IPS DF 6.9 (cell line): ENCODE data around the gene FICD.

ENCODE experiments used
- DNase-seq: peaks from one replicate; pipeline ENCODE4 v3.0.0-alpha.2; 2013; ENCODE audit warnings: low read depth, low spot score
- H3K27ac ChIP-seq: one replicate; pipeline ENCODE4 v1.5.1; 2013; ENCODE audit warnings: low read length, control low read depth
- H3K27me3 ChIP-seq: 2 replicates; pipeline ENCODE4 v1.6.1; 2013; ENCODE audit warnings: mild to moderate bottlenecking, low read length; ENCODE audit not compliant: control insufficient read depth, insufficient read depth
- H3K36me3 ChIP-seq: 2 replicates; pipeline ENCODE4 v1.6.1; 2013; ENCODE audit warnings: low read length; ENCODE audit not compliant: control insufficient read depth, insufficient read depth
- H3K4me1 ChIP-seq: 2 replicates; pipeline ENCODE4 v1.6.1; 2013; ENCODE audit warnings: low read length; ENCODE audit not compliant: control insufficient read depth, insufficient read depth
- H3K4me3 ChIP-seq: 2 replicates; pipeline ENCODE4 v1.5.1; 2013; ENCODE audit warnings: mild to moderate bottlenecking, low read length
- H3K9me3 ChIP-seq: 2 replicates; pipeline ENCODE4 v1.6.1; 2013; ENCODE audit warnings: low read length, inconsistent platforms; ENCODE audit not compliant: control insufficient read depth, insufficient read depth
- WGBS: extraction: QIAGEN DNeasy Blood & Tissue Kit; methylation state at CpG from one replicate; pipeline ENCODE4 v1.1.7; 2013; ENCODE audit warnings: mixed read lengths, missing lambda C conversion rate; ENCODE audit not compliant: insufficient read length, insufficient coverage; 5-methylcytosine and 5-hydroxymethylcytosine counted together

Gene FICD

DNA sequence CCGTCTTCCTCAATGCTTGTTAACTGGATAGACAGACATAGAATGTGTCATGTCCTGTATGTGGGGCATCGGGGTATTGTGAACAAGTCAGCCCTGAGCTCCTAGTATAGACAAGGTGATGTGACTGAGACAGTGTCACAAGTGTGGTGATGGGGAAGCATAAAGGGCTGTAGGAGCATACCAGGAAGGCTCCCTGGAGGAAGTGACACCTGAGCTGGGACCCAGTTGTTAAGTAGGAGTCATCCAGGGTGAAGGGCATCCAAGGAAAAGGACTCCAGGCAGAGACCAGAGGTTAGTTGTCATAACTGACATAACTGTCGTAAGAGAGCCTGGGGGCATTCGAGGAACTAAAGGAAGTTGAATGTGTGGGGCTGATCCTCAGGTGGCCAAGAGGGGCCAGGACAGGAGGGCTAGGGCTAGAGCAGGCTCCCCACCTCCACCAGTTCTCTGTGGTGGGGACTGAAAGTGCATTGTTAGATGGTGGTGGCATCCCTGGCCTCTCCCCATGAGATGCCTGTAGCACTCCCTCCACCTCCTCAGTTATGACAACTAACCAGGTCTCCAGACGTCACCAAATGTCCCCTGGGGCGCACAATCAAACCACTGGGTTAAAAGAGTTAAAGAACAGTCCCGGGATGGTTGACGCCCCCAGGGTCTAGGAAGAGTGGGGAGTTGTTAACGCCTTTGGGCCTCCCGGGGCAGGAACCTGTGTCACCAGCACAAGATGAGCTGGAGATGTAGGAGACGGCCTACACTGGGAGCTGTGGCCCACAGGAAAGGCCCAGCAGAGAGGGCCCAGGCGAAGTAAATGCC lies 2.4 kb downstream of the FICD start:
- H3K4me3 ChIP-seq, result no peak overlapping the region
- no peaks in the 10 kb centered on the region for H3K27me3 ChIP-seq
- DNase-seq, result no peak
- no peaks in the 10 kb centered on the region for H3K9me3 ChIP-seq
- H3K36me3 ChIP-seq, result peaks cover 31% of the 10 kb centered on the region
- no peak overlapping the region for H3K27ac ChIP-seq
- no CpG with 5 or more reads among the region's 12 CpGs for WGBS
- no peaks in the 10 kb centered on the region for H3K4me1 ChIP-seq

DNA sequence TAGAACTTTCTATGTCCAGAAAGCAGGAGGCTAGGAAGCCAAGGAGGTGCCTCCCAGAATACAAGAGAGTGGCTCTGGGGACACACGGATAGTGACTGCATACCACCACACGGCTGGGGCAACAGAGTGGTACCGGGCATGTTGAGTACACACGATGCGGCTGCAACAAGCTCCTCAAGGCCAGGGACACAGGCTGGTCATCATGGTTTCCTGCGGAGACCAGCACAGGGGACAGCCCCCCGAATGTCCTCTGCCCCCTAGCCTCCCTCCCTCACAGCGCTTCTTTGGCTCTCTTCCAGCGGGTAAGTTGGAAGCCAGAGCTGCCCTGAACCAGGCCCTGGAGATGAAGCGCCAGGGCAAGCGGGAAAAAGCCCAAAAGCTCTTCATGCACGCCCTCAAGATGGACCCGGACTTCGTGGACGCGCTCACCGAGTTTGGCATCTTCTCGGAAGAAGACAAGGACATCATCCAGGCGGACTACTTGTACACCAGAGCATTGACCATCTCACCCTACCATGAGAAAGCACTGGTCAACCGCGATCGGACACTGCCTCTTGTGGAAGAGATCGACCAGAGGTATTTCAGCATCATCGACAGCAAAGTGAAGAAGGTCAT lies 3.1 kb downstream of the FICD start:
- Histone ChIP-seq H3K4me3 (no peak overlapping the region), H3K27me3 (no peaks in the 10 kb centered on the region), H3K9me3 (no peaks in the 10 kb centered on the region), H3K27ac (no peak overlapping the region), H3K36me3 (peaks cover 34% of the 10 kb centered on the region), H3K4me1 (no peaks in the 10 kb centered on the region)
- no CpG with 5 or more reads among the region's 24 CpGs for WGBS
- DNase-seq, result no peak

DNA sequence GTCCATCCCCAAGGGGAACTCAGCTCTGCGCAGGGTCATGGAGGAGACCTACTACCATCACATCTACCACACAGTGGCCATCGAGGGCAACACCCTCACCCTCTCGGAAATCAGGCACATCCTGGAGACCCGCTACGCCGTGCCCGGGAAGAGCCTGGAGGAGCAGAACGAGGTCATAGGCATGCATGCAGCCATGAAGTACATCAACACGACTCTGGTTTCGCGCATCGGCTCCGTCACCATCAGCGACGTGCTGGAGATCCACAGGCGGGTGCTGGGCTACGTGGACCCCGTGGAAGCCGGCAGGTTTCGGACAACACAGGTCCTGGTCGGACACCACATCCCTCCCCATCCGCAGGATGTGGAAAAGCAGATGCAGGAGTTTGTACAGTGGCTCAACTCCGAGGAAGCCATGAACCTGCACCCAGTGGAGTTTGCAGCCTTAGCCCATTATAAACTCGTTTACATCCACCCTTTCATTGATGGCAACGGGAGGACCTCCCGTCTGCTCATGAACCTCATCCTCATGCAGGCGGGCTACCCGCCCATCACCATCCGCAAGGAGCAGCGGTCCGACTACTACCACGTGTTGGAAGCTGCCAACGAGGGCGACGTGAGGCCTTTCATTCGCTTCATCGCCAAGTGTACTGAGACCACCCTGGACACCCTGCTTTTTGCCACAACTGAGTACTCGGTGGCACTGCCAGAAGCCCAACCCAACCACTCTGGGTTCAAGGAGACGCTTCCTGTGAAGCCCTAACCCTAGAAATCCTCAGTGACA lies 3.8 kb downstream of the FICD start:
- Histone ChIP-seq H3K9me3 (no peaks in the 10 kb centered on the region), H3K4me1 (no peaks in the 10 kb centered on the region), H3K36me3 (peaks cover 40% of the 10 kb centered on the region), H3K4me3 (no peak overlapping the region), H3K27me3 (no peaks in the 10 kb centered on the region), H3K27ac (no peak overlapping the region)
- DNase-seq, result no peak
- no CpG with 5 or more reads among the region's 39 CpGs for WGBS

DNA sequence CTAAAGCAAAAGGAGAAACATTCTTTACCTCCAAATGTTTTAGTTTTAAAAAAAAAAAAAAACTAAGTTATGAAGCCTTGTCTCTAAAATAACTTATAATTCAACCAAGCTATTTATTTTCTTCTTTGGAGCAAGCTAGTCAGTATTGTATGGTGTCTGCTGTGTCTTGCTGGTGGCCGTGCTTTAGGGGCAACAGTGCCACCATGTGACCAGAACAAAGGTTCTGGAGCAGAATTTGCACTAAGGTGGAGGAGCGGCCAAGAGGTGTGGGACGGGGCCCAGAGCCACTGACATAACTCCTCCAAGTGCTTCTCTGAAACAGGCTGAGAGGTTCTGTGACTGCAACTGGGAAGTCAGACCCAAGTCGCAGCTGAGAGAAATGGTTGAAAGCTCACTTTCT lies 4.5 kb downstream of the FICD start:
- no peaks in the 10 kb centered on the region for H3K27me3 ChIP-seq
- no peaks in the 10 kb centered on the region for H3K4me1 ChIP-seq
- no peak overlapping the region for H3K4me3 ChIP-seq
- no peak overlapping the region for H3K27ac ChIP-seq
- WGBS, result no CpG with 5 or more reads among the region's 4 CpGs
- H3K9me3 ChIP-seq, result no peaks in the 10 kb centered on the region
- peaks cover 47% of the 10 kb centered on the region for H3K36me3 ChIP-seq
- DNase-seq, result no peak

DNA sequence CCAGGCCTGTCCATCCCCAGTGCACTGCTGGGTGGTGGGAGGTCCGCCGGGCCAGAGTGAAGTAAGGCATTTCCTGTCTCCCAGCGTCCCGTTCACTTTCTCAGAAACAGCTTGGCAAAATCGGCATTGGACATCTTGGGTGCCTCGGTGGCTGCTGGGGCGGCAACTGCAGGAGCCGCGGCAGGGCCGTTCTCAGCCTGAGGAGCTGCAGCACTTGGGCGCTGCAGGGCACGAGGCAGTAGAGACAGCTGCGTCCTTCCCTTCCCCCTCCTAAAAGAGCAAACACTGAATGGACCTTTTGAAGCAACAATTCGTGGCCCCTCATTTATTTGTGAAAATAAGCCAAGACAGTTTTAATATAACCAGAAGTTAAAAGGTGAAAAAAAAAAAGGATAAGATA lies 8.3 kb downstream of the FICD start:
- no peak overlapping the region for H3K27ac ChIP-seq
- no CpG with 5 or more reads among the region's 14 CpGs for WGBS
- H3K27me3 ChIP-seq, result no peaks in the 10 kb centered on the region
- H3K4me1 ChIP-seq, result no peaks in the 10 kb centered on the region
- DNase-seq, result no peak
- peaks cover 74% of the 10 kb centered on the region for H3K36me3 ChIP-seq
- H3K4me3 ChIP-seq, result no peak overlapping the region
- no peaks in the 10 kb centered on the region for H3K9me3 ChIP-seq

DNA sequence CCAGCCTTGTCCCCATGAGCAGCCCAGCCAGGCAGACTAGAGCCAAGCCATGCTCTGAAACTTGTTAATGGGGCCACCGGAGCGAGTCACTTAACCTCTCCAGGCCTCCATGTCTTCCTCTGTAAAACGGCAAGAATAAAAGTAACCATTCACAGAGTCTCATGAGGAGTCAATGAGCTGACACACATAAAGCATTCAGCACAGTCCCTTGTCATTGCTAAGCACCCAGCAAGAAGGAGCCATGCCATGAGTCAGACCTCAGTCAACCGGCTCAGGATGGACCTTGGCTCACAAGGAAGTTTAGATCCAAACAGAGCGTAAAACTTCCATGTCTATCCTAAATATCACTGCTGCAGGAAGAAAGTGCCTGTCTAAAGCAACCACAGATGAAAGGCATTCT lies 10.6 kb downstream of the FICD start:
- Histone ChIP-seq H3K9me3 (no peaks in the 10 kb centered on the region), H3K4me1 (no peaks in the 10 kb centered on the region), H3K4me3 (no peak overlapping the region), H3K27me3 (no peaks in the 10 kb centered on the region), H3K36me3 (peaks cover 72% of the 10 kb centered on the region), H3K27ac (no peak overlapping the region)
- no CpG with 5 or more reads among the region's 5 CpGs for WGBS
- no peak for DNase-seq

DNA sequence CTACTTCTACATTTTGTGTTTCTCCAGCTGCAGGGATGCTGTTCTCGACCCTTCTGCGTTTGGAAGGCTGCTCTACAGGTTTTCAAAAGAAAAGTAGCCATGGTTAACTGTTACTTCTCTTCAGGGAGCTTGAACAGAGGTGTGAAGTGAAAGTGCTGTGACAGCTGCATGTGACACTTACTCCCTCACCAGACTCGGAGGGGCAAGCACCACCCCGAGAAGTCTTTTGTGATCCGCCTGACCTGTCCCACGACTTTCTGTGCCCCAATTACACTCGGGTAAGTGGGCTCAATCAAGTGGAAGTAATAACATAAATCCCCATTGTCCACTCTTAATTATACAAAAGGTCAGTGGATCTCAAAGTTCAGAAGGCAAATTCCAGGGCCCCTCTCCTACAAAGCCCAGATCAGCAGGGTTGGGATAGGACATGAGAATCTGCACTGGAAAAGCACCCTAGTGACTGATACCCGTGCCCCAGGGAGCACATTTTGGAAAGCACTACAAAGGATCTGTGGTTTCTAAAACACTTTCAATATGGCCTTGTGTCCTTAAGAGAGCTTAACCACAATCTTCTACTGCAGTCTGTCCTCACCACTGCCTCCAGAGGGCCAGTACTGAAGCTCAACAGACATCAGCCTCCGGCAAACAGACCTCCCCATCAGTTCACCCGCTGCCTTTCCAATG lies 11.5 kb downstream of the FICD start:
- no CpG with 5 or more reads among the region's 10 CpGs for WGBS
- Histone ChIP-seq H3K4me1 (no peaks in the 10 kb centered on the region), H3K36me3 (peaks cover 66% of the 10 kb centered on the region), H3K27ac (no peak overlapping the region), H3K27me3 (no peaks in the 10 kb centered on the region), H3K4me3 (no peak overlapping the region), H3K9me3 (no peaks in the 10 kb centered on the region)
- no peak for DNase-seq

DNA sequence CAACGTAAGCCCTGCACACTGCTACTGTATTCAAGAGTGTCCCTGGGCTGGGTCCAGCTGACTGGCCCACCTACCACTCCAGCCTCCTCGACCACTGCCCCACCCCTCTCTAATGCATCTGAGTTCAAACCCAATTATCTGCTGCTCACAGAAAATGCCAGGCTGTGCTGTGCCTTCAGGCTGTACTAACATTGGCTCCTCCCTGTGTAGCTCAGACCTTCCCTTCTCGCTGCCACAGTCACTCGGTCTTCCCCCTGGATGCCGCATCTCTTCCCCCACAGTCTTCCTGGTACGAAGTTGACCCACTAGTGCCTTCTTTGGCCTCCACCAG lies 12.1 kb downstream of the FICD start:
- Histone ChIP-seq H3K4me3 (no peak overlapping the region), H3K9me3 (no peaks in the 10 kb centered on the region), H3K27ac (no peak overlapping the region), H3K36me3 (peaks cover 67% of the 10 kb centered on the region), H3K4me1 (no peaks in the 10 kb centered on the region), H3K27me3 (no peaks in the 10 kb centered on the region)
- WGBS, result no CpG with 5 or more reads among the region's 6 CpGs
- no peak for DNase-seq

DNA sequence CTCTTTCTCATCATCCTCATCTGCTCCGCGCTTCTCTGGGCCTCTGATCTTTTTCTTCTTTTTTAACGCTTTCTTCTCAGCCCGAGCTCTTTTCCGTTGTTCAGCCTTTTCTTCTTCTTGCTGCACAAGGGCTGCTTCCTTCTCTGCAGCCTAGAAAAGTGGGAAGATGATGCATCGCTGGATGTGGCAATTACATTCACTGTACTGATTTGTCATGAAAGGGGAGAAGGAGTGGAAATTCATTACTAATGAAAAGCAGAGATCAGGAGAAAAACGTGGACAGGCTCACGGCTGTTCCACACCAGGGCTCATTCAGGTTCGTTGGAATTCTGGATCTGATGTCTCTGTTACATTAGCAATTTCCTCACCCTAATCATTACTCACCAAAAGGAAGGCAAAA lies 15.1 kb downstream of the FICD start:
- no peak overlapping the region for H3K4me3 ChIP-seq
- DNase-seq, result no peak
- H3K27me3 ChIP-seq, result no peaks in the 10 kb centered on the region
- no peaks in the 10 kb centered on the region for H3K4me1 ChIP-seq
- H3K27ac ChIP-seq, result no peak overlapping the region
- H3K36me3 ChIP-seq, result peaks cover 48% of the 10 kb centered on the region
- H3K9me3 ChIP-seq, result no peaks in the 10 kb centered on the region
- 100% methylated on average over 2 of the region's 9 CpGs for WGBS
